DLD1 (cell line): ENCODE measurements around the gene L3MBTL2.

ENCODE experiments used
- in situ Hi-C: cut with HindIII; loops from 2 replicates; pipeline ENCODE4 v1.10.0; 2017; ENCODE audit warnings: low sequenced_read_pairs

The L3MBTL2 gene

GRCh38 chr22:41264408-41264941, 59.4 kb downstream of the L3MBTL2 start:
- in situ Hi-C loops, result no loop called here

DNA sequence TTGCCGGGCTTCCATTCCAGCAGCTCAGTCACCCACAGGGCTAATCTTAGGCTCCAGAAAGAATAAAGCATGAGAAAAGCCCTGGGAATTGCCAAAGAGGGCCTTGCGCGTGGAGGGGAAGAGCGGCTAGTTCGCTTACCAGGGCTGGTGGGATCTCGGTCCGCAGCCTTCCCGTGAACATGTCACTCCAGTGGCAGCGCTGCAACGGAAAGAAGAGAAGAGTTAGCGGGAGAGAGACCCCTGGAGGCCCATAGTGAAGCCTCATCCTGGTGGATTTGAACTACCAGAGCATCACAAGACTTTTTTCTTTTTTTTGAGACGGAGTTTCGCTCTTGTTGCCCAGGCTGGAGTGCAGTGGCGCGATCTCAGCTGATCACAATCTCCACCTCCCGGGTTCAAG, 62.8 kb downstream of the L3MBTL2 start:
- in situ Hi-C loops, result no loop called here

GRCh38 chr22:41271787-41272186, 66.7 kb downstream of the L3MBTL2 start:
- in situ Hi-C loops, result no loop called here

DNA sequence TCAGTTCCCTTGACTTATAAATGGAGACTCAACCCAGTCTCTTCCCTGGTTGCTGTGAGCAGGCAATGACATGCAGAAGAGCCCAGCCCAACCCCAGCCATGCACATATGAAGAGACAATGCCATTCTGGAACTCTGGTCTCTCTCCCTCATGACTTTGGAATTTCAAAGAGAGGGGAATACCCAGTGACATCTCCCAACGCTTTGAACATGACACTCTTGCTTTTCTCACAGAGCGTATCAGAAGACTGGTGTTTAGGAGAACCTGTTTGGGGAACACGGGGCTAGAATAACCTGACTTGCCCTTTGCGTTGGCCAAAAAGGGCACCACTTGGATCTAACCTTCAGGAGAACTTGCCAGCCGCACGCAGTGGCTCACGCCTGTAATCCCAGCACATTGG, 68.0 kb downstream of the L3MBTL2 start:
- in situ Hi-C loops, result no loop called here

GRCh38 chr22:41274856-41275255, 69.7 kb downstream of the L3MBTL2 start:
- in situ Hi-C loops, result no loop called here

- in situ Hi-C loops, result no loop called here
These were observed 75.0 kb downstream of the L3MBTL2 start for GRCh38 chr22:41280065-41280464.

DNA sequence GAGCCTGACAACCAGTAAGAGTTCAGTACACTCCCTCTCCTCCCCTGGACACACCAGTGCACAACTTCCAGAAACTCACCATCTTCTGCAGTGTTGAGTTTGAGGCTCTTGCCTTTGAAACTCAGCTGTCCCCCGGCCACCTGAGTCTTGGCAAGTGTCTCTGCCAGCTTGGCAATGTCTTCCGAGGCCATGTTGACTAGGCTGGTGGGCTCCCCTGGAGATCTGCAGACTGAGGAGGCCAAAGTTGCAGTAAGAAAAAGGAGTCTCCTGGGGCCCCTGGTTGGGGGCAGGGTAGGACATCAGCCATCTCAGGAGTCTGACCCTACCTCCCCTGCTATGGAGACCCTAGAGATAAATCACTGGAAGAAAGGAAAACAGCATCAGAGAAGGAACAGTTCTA, 75.7 kb downstream of the L3MBTL2 start:
- in situ Hi-C loops, result no loop called here
